Kidney (tissue), 14 donors: ENCODE data around the gene HOXB7. TPM values are rescaled to one million over a fixed set of nuclear protein-coding genes. Genes with fewer than 3 reads are reported as not detected.

ENCODE experiments used
- DNase-seq, 5 donors: peaks; one replicate each; pipeline ENCODE4 v3.0.0-alpha.2; 2013 to 2020
- FAIRE-seq: peaks from 2 replicates; lab custom pipeline; 2012; peaks lifted over from hg19 to GRCh38; lab: Jason Lieb, UNC
- H3K27ac ChIP-seq, 2 donors: one replicate each; pipeline ENCODE4 v1.7.0; 2013; ENCODE audit warnings: low read depth in 2 of 2, low read length in 2 of 2, inconsistent platforms in 1 of 2
- H3K27me3 ChIP-seq: one replicate; pipeline ENCODE4 v1.7.1; 2013; ENCODE audit warnings: low read length, inconsistent platforms; ENCODE audit not compliant: control insufficient read depth, insufficient read depth
- H3K36me3 ChIP-seq, 3 donors: one replicate each; pipeline versions ENCODE4 v1.7.0 to v1.7.1; 2013; ENCODE audit warnings: low read length in 3 of 3, control low read depth in 1 of 3, inconsistent platforms in 1 of 3; ENCODE audit not compliant: insufficient read depth in 3 of 3, control insufficient read depth in 2 of 3
- H3K4me1 ChIP-seq, 3 donors: one replicate each; pipeline versions ENCODE4 v1.7.0 to v1.7.1; 2013; ENCODE audit warnings: low read length in 3 of 3, inconsistent platforms in 1 of 3, low read depth in 1 of 3; ENCODE audit not compliant: control insufficient read depth in 2 of 3, insufficient read depth in 2 of 3
- H3K4me3 ChIP-seq, 3 donors: one replicate each; pipeline versions ENCODE4 v1.7.0 to v1.8.1; 2013; ENCODE audit warnings: low read length in 3 of 3, control low read depth in 1 of 3, inconsistent platforms in 1 of 3
- H3K9ac ChIP-seq, 3 donors: one replicate each; pipeline versions ENCODE4 v1.7.0 to v1.7.1; 2013; ENCODE audit warnings: low read length in 3 of 3, control low read depth in 1 of 3, inconsistent platforms in 1 of 3
- H3K9me3 ChIP-seq, 3 donors: one replicate each; pipeline versions ENCODE4 v1.7.0 to v1.7.1; 2013; ENCODE audit warnings: low read length in 3 of 3, control low read depth in 1 of 3, inconsistent platforms in 1 of 3; ENCODE audit not compliant: control insufficient read depth in 2 of 3, insufficient read depth in 1 of 3
- CTCF ChIP-seq: IDR thresholded peaks from 3 replicates; pipeline ENCODE4 v1.5.1; 2012; ENCODE audit warnings: mild to moderate bottlenecking, moderate library complexity, borderline replicate concordance; ENCODE audit not compliant: insufficient read depth; ENCODE audit errors: extremely low read depth
- intact Hi-C: fragments of 100-400 bp; cut with DNase I; formaldehyde crosslinking; loops from one replicate; pipeline ENCODE4 v1.11.1; 2022
- polyA plus RNA-seq: library from polyadenylated mRNA; stranded (reverse); fragments of 350-450 nt; fragmentation: Illumina TruSeq; extraction: RNeasy Lipid Tissue Mini Kit (QIAGEN cat#74804); gene quantifications from one replicate; pipeline ENCODE4 v1.2.3, GENCODE V29; 2014; ENCODE audit warnings: low read depth, low replicate concordance; ENCODE audit not compliant: insufficient read depth
- total RNA-seq: library from RNA; stranded (reverse); fragmentation: NEBNext Ultra II Directional; extraction: Animal tissue kit (Norgen Biotek cat#: 25700); gene quantifications from one replicate; pipeline ENCODE4 v1.2.1, GENCODE V29; 2021
- donor health status: control.
- donor health status: control.
- donor health status: control.
- donor health status: control.
- donor health status: control.
- donor health status: DM: yes; HTN: yes; CAD: no.
- donor health status: Normal renal cell carcinoma (clear cell type).

The HOXB7 gene
- total and polyA plus RNA-seq, 2 donors from 2014 or later = 45.4 to 49.6 TPM

GRCh38 chr17:48619826-48620449 is 9.1 kb upstream of the HOXB7 start:
- peaks cover 0 to 11% (median 0%) of the 10 kb centered on the region in 3 donors for H3K4me1 ChIP-seq
- peak in 3 of 5 donors; percentile 52 to 71 (median 64) for DNase-seq
- intact Hi-C loops = no loop called here
- peak overlapping the region in 2 of 3 donors; percentile 43 to 81 for H3K9ac ChIP-seq
- no peaks in the 10 kb centered on the region for H3K9me3 ChIP-seq
- H3K27me3 ChIP-seq = peaks cover 47% of the 10 kb centered on the region
- peak overlapping the region; percentile 7 to 44 (median 38) for H3K4me3 ChIP-seq
- FAIRE-seq = no peak
- no peak for TF ChIP-seq CTCF
- H3K27ac ChIP-seq = peak overlapping the region; percentile 85 to 89
- no peaks in the 10 kb centered on the region for H3K36me3 ChIP-seq

GRCh38 chr17:48618256-48618896 is 7.6 kb upstream of the HOXB7 start:
- peak; percentile 99 for TF ChIP-seq CTCF
- Histone ChIP-seq H3K27ac (peak overlapping the region; percentile 75 to 89), H3K36me3 (no peaks in the 10 kb centered on the region), H3K9ac (peak overlapping the region; percentile 26 to 95 (median 60)), H3K9me3 (no peaks in the 10 kb centered on the region), H3K4me1 (peaks cover 0 to 11% (median 0%) of the 10 kb centered on the region in 3 donors), H3K4me3 (peak overlapping the region; percentile 24 to 85 (median 41)), H3K27me3 (peaks cover 38% of the 10 kb centered on the region)
- intact Hi-C loops = no loop called here
- DNase-seq = peak; percentile 96 to 97 (median 96)
- peak; percentile 97 for FAIRE-seq

GRCh38 chr17:48617471-48618255 is 6.8 kb upstream of the HOXB7 start:
- intact Hi-C loops = no loop called here
- FAIRE-seq (no peak), DNase-seq (peak in 3 of 5 donors; percentile 48 to 68 (median 64))
- Histone ChIP-seq H3K36me3 (no peaks in the 10 kb centered on the region), H3K27me3 (peaks cover 31% of the 10 kb centered on the region), H3K9ac (peak overlapping the region; percentile 12 to 95 (median 27)), H3K4me3 (peak overlapping the region; percentile 28 to 85 (median 32)), H3K9me3 (no peaks in the 10 kb centered on the region), H3K4me1 (peaks cover 0 to 9% (median 0%) of the 10 kb centered on the region in 3 donors), H3K27ac (peak overlapping the region; percentile 92 to 97)
- TF ChIP-seq CTCF = no peak
